Glutamatergic neuron (in vitro differentiated cells): ENCODE data around the gene MST1. TPM values are rescaled to one million over a fixed set of nuclear protein-coding genes. Genes with fewer than 3 reads are reported as not detected.

Source experiments
- DNase-seq: peaks from one replicate; pipeline ENCODE4 v3.0.0; 2022
- H3K27ac Mint-ChIP-seq: one replicate; pipeline ENCODE4 v1.8.0; 2020; ENCODE audit warnings: mild to moderate bottlenecking, mixed read lengths, inconsistent platforms; ENCODE audit not compliant: unreplicated experiment
- H3K27me3 Mint-ChIP-seq: one replicate; pipeline ENCODE4 v1.8.0; 2020; ENCODE audit warnings: mild to moderate bottlenecking, moderate library complexity, mixed read lengths, inconsistent platforms; ENCODE audit not compliant: unreplicated experiment
- H3K36me3 Mint-ChIP-seq: one replicate; pipeline ENCODE4 v1.8.0; 2020; ENCODE audit warnings: mild to moderate bottlenecking, mixed read lengths, inconsistent platforms; ENCODE audit not compliant: unreplicated experiment
- H3K4me1 Mint-ChIP-seq: one replicate; pipeline ENCODE4 v1.8.0; 2020; ENCODE audit warnings: mild to moderate bottlenecking, low read depth, mixed read lengths, inconsistent platforms; ENCODE audit not compliant: unreplicated experiment
- H3K4me3 Mint-ChIP-seq: one replicate; pipeline ENCODE4 v1.8.0; 2020; ENCODE audit warnings: mild to moderate bottlenecking, mixed read lengths, inconsistent platforms; ENCODE audit not compliant: unreplicated experiment
- H3K9me3 Mint-ChIP-seq: one replicate; pipeline ENCODE4 v1.8.0; 2020; ENCODE audit warnings: mild to moderate bottlenecking, moderate library complexity, mixed read lengths, inconsistent platforms; ENCODE audit not compliant: unreplicated experiment
- total RNA-seq: library from RNA; stranded (reverse); fragmentation: NEBNext Ultra II Directional; extraction: Animal tissue kit (Norgen Biotek cat#: 25700); gene quantifications from one replicate; pipeline ENCODE4 v1.2.1, GENCODE V29; 2021; ENCODE audit not compliant: unreplicated experiment
- TF ChIP-seq, protein P1 (sequence below): fragments of 200-600 bp; sonication (generic); IDR thresholded peaks from one replicate; pipeline ENCODE4 v1.5.0; 2021; ENCODE audit not compliant: partially characterized antibody, unreplicated experiment

MST1 gene
- total RNA-seq, 1 donor from 2014 or later: 23.4 TPM

GRCh38 chr3:49723628-49724551, 34.6 kb upstream of the MST1 start, which contains the start of gene GMPPB:
Gene GMPPB, minus strand, starts transcription at chr3:49723951. Its CDS starts 225 bp downstream, at chr3:49723726.
- peaks cover 3% of the 10 kb centered on the region for H3K4me1 Mint-ChIP-seq
- peaks cover 16% of the 10 kb centered on the region for H3K9me3 Mint-ChIP-seq
- no peaks in the 10 kb centered on the region for H3K36me3 Mint-ChIP-seq
- H3K27me3 Mint-ChIP-seq: peaks cover 15% of the 10 kb centered on the region
- TF ChIP-seq, protein P1, sequence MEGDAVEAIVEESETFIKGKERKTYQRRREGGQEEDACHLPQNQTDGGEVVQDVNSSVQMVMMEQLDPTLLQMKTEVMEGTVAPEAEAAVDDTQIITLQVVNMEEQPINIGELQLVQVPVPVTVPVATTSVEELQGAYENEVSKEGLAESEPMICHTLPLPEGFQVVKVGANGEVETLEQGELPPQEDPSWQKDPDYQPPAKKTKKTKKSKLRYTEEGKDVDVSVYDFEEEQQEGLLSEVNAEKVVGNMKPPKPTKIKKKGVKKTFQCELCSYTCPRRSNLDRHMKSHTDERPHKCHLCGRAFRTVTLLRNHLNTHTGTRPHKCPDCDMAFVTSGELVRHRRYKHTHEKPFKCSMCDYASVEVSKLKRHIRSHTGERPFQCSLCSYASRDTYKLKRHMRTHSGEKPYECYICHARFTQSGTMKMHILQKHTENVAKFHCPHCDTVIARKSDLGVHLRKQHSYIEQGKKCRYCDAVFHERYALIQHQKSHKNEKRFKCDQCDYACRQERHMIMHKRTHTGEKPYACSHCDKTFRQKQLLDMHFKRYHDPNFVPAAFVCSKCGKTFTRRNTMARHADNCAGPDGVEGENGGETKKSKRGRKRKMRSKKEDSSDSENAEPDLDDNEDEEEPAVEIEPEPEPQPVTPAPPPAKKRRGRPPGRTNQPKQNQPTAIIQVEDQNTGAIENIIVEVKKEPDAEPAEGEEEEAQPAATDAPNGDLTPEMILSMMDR: no peak
- H3K4me3 Mint-ChIP-seq: peak within 1 kb of the TSS; percentile 94
- peak within 1 kb of the TSS; percentile 87 for H3K27ac Mint-ChIP-seq
- peak; percentile 97 for DNase-seq

GRCh38 chr3:49723296-49723627, 34.0 kb upstream of the MST1 start:
- peaks cover 16% of the 10 kb centered on the region for H3K9me3 Mint-ChIP-seq
- H3K36me3 Mint-ChIP-seq: no peaks in the 10 kb centered on the region
- peak overlapping the region; percentile 86 for H3K27ac Mint-ChIP-seq
- peaks cover 7% of the 10 kb centered on the region for H3K4me1 Mint-ChIP-seq
- DNase-seq: peak; percentile 59
- H3K4me3 Mint-ChIP-seq: peak overlapping the region; percentile 94
- TF ChIP-seq, protein P1: no peak
- peaks cover 19% of the 10 kb centered on the region for H3K27me3 Mint-ChIP-seq

- no peak for DNase-seq
- Mint-ChIP-seq H3K36me3 (no peaks in the 10 kb centered on the region), H3K4me1 (peaks cover 7% of the 10 kb centered on the region), H3K9me3 (peaks cover 16% of the 10 kb centered on the region), H3K27me3 (peaks cover 19% of the 10 kb centered on the region), H3K4me3 (peak overlapping the region; percentile 94), H3K27ac (peak overlapping the region; percentile 33)
- TF ChIP-seq, protein P1: no peak
Measured at GRCh38 chr3:49722896-49723295, 33.6 kb upstream of the MST1 start.

DNA sequence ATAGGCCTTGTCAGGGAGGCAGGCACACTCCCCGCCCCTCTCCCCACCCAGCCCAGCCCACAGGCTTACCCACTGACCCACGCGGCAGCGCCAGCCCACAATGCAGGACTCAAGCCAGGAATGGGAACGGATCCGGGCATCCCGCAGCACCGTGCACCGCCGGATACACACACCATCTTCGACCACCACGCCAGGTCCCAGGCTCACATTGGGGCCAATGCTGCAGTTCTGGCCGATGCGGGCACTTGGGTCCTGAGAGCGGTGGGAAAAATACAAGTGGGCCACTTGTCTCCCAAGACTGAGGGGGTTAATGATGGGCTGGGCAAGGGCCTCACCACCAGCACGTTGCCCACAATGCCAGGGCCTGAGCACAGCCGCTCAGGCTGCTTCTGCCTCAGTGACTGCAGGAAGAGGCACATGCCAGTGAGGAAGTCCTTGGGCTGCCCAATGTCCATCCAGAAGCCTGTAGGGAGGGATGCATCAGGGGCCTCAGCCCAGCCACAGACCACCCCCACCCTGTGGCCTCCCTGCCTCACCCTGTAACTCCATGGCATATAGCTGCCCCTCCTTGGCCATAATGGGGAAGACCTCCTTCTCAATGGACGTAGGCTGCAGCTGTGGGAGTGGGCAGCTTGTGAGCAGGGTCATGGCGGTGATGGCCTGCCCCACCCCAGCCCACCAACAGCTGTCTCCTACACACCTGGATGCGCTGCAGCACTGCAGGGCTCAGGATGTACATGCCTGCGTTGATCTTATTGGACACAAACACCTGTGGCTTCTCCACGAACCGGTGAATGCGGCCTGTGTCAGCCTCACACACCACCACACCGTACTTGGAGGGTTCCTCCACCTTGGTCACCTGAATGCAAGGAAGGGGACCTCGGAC, 32.9 kb upstream of the MST1 start:
- Mint-ChIP-seq H3K9me3 (peaks cover 16% of the 10 kb centered on the region), H3K27ac (peak overlapping the region; percentile 33), H3K4me3 (peak overlapping the region; percentile 94), H3K27me3 (peaks cover 19% of the 10 kb centered on the region), H3K4me1 (peaks cover 7% of the 10 kb centered on the region), H3K36me3 (no peaks in the 10 kb centered on the region)
- TF ChIP-seq, protein P1: no peak
- no peak for DNase-seq
